HG02571 (cell line): Measurements from ENCODE around the gene EVX2.

Experiments used
- ATAC-seq: cut with Tn5 transposase; IDR thresholded peaks from one replicate; pipeline ENCODE4 v1.9.1; 2021; ENCODE audit warnings: mild to moderate bottlenecking, moderate library complexity; ENCODE audit not compliant: unreplicated experiment

Gene EVX2

DNA sequence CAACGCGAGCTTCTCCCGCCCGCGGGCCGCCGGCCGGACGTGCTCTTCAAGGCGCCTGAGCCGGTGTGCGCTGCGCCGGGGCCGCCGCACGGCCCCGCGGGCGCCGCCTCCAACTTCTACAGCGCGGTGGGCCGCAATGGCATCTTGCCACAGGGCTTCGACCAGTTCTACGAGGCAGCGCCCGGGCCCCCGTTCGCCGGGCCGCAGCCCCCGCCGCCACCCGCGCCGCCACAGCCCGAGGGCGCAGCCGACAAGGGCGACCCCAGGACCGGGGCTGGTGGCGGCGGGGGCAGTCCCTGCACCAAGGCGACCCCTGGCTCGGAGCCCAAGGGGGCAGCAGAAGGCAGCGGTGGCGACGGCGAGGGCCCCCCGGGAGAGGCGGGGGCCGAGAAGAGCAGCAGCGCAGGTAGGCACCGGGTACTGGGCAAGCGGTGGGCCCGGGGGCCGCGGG, 24.0 kb upstream of the EVX2 start:
- no peak for ATAC-seq

DNA sequence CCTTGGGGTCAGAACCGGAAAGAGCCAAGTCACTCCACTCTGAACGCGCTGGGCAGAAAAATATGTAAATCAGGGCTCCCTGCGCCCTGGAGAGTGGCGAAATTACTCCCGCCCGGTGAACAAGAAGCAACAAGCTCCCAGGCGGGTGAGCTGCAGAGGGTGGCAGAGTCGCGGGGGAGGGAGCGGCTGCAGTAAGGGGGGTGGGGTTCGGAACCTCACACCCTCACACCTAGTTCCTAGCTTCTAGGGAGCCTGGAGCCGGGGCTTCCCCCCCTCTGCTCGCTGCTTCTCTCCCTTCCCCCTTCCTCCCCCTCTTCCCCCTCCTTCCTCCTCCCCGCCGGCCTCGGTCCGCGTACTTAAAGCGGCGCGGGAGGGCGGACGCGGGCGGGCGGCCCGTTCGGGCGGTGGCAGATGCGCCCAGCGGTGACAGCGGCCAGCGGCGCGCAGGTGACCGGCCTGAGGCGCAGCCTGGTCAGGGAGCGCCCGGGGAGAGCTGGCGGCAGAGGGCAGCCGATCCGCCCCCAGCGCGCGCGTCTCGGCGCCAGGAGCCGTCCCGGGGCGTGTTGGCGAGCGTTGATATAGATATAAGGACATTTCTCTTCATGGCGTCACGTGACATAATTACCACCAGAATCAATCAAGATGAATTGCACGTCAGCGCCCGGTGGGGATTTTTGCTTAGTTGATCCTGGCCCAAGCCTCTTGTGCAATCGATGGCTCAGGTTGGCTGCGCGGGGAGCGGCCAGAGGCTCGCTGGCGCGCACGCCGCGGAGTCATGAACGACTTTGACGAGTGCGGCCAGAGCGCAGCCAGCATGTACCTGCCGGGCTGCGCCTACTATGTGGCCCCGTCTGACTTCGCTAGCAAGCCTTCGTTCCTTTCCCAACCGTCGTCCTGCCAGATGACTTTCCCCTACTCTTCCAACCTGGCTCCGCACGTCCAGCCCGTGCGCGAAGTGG, 23.1 kb upstream of the EVX2 start, which contains the start of gene HOXD11:
HOXD11 (plus strand) TSS at position 700 of the 959 bp plus-strand sequence; CDS start at position 776, 76 bp downstream.
- no peak for ATAC-seq

DNA sequence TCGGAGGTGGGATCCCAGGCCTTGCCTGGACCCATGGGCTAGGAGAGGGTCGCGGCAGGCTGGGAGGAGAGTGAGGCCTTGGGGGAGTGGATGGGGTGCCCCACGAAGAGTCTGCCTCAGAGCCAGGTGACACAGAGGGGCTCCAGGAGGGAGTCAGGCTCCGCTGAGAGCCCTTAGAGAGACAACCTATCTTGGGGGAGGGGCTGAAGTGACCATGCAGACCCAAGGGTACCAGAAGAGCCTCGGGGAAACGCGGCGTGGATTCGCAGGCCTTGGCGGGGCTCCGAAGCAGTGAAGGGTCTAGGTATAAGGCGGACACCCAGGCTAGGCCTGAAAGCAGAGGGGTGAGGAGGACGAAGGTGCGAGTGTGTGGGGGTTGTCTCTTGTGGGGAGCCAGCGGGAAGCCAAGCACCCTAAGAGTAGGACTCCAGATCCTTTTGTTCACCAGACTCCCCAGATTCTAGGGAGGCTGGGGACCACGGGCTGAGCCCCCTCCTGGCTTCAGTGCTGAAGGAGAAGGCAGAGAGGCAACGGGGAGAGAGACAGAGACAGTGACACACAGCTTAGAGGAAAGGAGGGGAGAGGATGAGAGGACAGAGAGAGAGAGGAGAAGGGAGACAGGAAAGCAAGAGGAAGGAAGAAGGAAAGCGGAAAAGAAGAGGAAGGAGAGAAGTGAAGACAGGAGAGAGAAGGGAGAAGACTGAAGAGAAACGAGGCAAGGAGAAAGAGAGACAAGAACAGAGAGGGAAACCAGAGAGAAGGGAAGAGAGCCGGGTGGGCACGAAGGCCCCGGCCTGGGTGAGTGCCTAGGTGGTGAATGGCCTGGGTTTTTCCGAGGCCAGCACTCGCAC, 22.2 kb upstream of the EVX2 start:
- ATAC-seq: no peak

GRCh38 chr2:176105078-176105729, 21.4 kb upstream of the EVX2 start:
- no peak for ATAC-seq

DNA sequence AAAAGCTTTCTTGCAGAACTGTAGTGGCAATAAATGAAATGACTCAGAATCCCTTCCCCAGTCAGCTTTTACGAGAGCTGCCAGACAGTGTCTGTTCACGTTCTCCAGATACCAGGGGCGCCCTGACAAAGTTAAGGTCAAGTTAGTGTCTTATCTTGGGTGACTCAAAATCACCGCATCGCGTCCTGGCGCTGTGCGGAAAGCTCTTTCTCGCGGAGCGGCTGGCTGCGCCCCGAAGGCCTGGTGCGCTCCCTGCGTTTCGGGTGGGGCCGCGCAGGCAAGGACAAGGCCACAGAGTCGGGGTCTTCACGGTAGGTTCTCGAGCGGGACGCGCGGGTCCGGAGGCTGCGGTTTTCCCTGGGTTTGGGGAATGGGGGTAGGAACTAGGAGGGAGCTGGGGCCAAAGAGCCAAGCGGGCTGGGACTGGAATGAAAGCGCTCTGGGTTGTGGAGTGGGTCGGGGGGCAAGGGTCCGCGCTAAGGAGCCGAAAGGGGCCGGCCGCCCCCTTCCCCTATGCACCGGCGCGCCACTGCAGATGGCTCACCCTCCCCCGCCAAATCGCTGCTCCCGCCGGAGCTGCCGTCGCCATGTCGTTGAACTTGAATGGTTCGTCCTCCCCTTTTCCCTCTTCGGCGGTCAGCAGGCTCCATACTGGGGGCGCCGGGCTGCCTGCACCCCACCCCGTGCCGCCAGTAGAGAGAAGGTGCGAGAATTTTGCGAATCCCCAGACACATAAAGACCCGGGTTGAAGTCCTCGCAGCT, 20.7 kb upstream of the EVX2 start:
- ATAC-seq: no peak

DNA sequence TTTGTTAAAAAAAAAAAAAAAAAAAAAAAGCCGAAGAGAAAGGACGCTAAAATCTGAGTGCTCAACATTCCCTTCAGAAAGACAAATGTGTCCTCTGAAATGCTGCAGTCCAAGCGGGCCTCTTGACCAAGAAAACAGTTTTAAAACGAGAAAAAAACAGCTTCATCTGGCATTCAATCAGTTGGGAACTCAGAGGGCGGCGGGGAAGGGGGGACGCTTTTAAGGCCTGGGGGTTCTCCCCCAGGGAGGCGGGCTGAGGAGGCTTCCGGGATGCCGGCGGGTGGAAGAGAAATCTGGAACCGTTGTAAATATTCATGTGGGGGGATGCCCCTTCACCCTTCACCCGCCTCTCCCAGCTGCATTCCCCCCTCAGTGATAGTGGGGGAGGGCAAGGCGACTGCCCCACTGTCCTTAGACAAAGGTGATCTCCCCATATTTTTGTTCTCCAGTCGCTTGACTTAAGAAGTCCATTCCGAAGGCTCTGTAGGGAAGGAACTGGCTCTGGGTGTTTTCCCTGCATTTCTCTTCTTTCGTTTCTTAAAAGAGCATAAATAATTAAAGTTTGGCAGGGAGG, 20.1 kb upstream of the EVX2 start:
- no peak for ATAC-seq

- no peak for ATAC-seq
Measured at GRCh38 chr2:176103194-176103593, 19.4 kb upstream of the EVX2 start.

GRCh38 chr2:176102309-176102866, 18.6 kb upstream of the EVX2 start:
- no peak for ATAC-seq

DNA sequence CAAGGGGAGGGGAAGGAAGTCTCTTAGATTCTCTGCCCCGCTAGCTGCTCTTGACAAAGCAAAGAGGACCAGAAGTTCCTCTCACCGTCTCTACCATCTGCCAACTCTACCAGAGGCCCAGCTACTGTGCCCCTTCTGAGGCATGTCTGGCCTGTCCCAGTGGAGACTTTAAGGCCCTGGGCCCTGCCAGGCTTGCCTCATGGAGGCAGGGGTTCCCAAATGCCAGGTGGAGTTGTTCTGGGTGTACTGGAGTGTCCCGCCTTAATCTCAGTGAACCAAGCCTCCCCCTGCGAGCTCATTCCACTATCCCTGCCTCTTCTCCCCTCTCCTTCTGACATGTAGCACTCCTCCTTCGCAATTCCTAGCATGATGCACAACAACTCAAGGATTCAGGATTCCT, 18.1 kb upstream of the EVX2 start:
- ATAC-seq: no peak

DNA sequence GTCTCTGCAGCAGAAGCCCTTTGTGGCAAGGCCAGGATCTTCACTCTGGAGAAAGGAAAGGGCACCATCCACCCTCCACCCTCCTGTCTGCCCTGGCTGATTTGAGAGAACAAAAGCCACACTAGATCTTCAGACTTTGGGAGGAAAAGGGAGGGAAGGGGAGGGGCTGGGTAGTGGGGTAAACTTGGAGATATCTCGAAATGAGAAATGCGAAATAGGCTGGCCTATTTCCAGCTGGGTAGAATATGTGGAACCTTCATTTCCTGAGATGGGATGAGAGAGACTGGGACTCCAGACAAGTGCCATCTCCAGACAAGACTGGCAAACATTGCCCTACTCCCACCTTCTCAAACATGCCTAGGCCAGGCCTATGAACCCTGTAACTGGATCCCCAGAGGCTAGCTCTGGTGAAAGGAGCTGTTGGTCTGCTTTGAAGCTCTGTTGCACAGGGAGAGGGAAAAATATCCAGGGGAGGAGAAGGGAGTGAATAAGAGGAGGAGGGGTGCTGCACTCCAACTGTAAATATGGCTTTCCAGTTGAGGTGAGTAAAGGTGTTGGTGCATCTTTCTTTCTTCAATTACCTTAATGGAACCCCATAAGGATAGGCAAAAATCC, 17.6 kb upstream of the EVX2 start:
- ATAC-seq: no peak

DNA sequence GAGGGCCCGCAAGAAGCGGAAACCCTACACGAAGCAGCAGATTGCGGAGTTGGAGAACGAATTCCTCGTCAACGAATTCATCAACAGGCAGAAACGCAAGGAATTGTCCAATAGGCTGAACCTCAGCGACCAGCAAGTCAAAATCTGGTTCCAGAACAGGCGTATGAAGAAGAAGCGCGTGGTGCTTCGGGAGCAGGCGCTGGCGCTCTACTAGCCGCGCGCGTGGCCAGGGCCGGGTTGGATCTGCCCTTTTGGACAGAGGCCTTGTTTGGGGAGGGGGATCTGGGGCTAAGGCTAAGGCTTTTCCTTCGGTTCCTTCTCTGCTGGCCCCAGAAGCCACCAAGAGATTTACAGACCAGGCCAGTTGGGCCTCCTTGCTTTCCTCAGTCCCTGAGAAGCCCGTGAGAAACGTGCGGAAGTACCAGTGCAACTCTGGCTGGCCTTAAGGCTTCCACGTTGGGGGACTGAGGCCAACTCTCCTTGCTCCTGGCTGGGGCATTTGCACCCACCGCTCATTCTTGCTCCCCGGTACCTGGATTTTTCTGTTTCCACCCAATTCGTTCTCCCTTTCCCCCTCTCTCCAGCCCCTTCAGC, 16.9 kb upstream of the EVX2 start:
- no peak for ATAC-seq

- no peak for ATAC-seq
Measured at GRCh38 chr2:176099728-176100546, 16.2 kb upstream of the EVX2 start, which contains the start of gene HOXD12. Gene HOXD12, plus strand, starts transcription at chr2:176099795. Its CDS starts 7 bp downstream, at chr2:176099802.

DNA sequence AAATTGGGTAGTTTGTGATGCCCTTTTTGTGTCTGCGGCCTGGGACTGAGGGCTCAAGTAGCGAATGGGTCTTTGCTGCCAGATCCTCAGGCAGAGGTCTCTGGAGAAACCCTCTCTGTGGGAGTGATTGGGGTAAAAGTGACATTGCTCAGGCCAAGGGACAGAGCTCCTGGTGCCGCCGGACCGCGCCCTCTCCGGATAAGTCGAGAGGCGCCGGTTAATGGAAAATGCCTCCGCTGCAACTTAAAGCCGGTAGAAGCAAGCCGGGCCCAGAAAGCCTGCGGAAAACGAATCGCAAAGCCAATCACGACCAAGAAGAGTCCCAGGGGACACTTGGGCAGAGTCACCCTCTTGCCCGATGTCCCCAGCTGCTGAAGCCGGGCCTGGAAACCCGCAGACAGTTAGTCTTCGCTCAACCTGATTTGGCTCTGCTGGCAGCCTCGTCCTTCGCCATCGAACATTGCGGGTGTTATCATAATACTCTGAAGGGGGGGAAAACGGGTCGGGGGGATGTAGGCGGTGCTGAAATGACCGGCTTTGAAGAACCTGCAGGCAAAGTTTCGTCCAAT, 15.5 kb upstream of the EVX2 start:
- no peak for ATAC-seq

DNA sequence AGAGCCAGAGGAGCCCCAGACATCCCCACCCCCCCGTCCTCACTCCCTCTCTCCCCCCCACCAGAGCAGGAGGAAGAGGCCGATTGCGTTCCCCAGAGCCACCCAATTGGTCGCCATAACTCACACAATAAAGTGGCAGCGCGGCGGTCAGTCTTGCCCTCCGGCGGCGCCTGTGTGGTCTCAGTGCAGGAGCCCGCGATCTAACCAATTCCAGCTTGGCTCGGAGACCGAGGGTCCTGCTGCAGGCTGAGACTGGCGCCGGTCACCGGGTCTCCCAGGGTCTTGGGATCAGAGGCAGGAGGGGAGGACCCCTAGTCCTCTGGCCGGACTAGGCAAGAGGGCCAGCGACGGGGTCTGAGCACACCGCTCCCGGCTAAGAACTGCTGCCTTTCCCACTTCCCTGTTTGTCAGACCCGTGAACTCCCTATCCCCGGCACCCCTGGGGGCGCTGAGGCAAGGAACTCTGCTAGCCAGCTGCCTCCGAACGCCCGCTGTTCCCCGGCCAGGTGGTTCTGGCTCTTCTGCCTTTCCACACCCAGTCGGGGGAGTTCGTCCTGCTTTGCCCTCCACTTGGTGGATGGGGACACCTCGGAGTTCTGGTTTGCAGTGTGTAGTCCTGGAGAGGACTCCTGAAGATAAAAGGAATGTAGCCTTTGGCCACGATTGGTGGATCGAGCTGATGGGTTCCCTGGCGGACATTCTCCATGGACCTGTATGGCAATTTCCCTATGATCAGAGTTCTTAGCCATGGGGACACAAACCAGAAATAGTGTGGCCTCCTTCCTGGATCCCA, 14.8 kb upstream of the EVX2 start:
- ATAC-seq: no peak

DNA sequence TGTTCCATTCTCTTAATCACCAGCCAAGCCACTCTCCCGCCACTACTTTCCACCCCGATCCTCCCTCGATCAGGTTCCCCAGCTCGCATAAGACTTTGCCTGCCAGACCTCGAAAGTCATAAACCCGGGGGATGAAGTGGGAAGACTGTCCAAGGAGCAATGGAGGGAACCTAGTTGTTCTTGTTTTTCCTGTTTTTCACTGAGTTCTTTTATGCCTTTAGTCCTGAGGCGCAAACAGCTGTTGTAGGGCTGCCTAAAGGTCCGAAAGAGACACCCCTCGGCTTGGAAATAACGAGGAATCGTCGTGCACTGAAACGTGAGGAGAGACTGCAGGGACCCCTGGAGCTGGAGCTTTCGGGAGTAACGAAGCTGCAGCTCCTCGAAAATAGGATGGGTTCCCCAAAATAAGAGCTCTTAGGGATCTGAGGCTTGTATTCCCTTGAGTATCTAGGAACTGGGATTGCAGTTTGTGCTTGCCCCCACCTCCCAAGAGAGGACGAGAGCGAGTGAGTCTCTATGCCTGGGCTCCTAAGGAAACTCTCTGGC, 14.1 kb upstream of the EVX2 start:
- no peak for ATAC-seq

- ATAC-seq: peak; percentile 89
Measured at GRCh38 chr2:176096986-176097819, 13.4 kb upstream of the EVX2 start.
